Measurements from ENCODE around the gene FPR2. TPM values are rescaled to one million over a fixed set of nuclear protein-coding genes. Genes with fewer than 3 reads are reported as not detected.

FPR2 gene, protein sequence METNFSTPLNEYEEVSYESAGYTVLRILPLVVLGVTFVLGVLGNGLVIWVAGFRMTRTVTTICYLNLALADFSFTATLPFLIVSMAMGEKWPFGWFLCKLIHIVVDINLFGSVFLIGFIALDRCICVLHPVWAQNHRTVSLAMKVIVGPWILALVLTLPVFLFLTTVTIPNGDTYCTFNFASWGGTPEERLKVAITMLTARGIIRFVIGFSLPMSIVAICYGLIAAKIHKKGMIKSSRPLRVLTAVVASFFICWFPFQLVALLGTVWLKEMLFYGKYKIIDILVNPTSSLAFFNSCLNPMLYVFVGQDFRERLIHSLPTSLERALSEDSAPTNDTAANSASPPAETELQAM
- total RNA-seq (2022; extraction: Qiagen RNA extraction) = not detected in 5 replicates

DNA sequence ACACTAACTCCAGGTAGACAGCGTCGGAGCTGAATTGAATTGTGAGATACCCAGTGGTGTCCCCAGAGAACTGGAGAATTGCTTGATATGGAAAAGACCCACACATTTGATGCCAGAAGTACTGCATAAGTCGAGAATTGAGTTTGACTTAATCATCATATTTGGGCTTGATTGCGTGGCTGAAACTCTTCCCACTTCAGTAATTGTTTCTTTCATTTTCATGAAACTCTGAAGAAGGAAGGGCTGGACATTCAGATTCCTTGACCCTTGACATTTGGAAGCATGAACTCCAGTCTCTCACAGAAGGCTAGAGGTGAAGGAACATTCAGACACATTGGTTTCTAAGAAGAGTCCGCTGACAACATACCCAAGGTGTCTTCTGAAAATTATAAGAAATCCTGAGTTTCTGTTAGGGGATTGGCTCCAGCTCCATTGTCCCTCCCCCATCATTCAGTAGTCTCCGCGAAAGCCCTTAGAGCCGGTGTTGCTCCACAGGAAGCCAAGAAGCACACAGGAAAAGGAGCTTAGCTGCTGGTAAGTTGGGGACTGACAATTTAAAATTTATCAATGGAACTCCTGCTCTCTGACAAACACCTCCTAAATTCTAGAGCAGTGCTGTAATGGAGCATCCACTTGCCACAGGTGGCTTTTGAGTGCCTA is at the start of gene FPR2:
TSS of gene FPR2 (plus strand) at position 484 of the 660 bp plus-strand sequence. CDS start 7,479 bp downstream, outside the sequence.

DNA sequence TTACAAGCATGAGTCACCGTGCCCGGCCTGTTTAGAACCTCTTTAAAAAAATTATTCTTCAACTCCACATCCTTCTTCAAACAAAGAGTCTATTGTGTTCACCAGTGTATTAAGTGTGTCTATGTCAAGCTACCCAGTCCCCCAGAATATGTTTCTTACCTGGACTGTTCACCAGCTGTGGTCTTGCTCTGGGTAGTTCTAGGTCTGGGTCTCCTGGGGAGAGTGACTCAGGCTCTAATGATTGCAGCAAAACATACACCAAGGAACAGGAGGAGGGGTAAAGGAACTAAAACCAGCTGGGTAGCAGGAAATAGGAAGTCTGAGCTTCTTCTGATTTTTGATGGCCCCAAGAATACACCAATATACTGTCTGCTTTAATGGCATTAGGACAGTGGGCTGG is 9.3 kb upstream of the FPR2 start, which contains the start of gene FPR1:
TSS of gene FPR1 (minus strand) at position 224 of the 400 bp plus-strand sequence. CDS start 4,884 bp downstream, outside the sequence.

DNA sequence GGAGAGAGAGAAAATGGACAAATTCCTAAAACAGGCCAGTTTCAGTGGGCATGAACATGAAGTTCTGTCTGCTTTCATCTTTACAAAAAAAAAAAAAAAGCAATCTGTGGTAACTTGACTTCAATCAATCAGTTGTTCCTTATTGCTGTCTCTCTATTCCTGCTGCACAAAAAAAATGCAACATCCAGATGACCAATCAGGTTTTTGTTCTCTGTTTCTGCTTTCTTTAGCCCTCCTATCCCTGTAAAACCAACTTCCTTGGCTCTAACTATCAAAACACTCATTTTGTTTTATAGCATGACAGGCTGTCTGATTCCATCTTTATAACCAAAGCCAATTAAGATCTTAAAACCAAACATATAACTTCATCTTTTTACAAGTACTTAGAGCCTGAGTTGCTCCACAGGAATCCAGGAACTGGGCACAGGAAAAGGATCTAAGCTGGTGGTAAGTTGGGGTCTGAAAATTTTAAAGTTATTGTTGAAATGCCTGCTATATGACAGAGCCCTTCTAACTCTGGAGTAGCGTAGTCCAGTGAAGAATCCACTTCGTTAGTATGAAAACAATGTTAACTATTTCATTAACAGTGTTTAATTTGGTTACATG is 34.0 kb downstream of the FPR2 start, which contains the start of gene FPR3:
TSS of gene FPR3 (plus strand) at position 273 of the 606 bp plus-strand sequence. CDS start 28,592 bp downstream, outside the sequence.

Other genes starting within 250 kb of the FPR2 start
- gene SIGLEC6, start 229.5 kb upstream of the FPR2 start, total RNA-seq (2022; extraction: Qiagen RNA extraction) = not detected in 5 replicates
- 3.1 to 4.5 TPM (median 3.9 TPM) in 5 replicates for gene ZNF175, start 189.9 kb upstream of the FPR2 start, total RNA-seq (2022; extraction: Qiagen RNA extraction)
- not detected in 5 replicates for gene SIGLEC5, start 130.8 kb upstream of the FPR2 start, total RNA-seq (2022; extraction: Qiagen RNA extraction)
- gene SIGLEC14, start 114.4 kb upstream of the FPR2 start, total RNA-seq (2022; extraction: Qiagen RNA extraction) = 0.05 to 0.10 TPM in 2 of 5 replicates, not detected in the others
- gene SPACA6, start 67.8 kb upstream of the FPR2 start, total RNA-seq (2022; extraction: Qiagen RNA extraction) = 10.0 to 14.7 TPM (median 13.1 TPM) in 5 replicates
- 0.06 TPM in 2 of 5 replicates, not detected in the others for gene HAS1, start 37.2 kb upstream of the FPR2 start, total RNA-seq (2022; extraction: Qiagen RNA extraction)
- 0.05 to 0.15 TPM (median 0.08 TPM) in 5 replicates for gene FPR1, start 9.3 kb upstream of the FPR2 start, total RNA-seq (2022; extraction: Qiagen RNA extraction)
- not detected in 5 replicates for gene FPR3, start 34.0 kb downstream of the FPR2 start, total RNA-seq (2022; extraction: Qiagen RNA extraction)
- 0.08 to 0.17 TPM (median 0.09 TPM) in 4 of 5 replicates, not detected in the other for gene ZNF577, start 126.8 kb downstream of the FPR2 start, total RNA-seq (2022; extraction: Qiagen RNA extraction)
- 0.17 to 0.41 TPM (median 0.22 TPM) in 5 replicates for gene ZNF649, start 143.8 kb downstream of the FPR2 start, total RNA-seq (2022; extraction: Qiagen RNA extraction)
- gene ZNF613, start 166.3 kb downstream of the FPR2 start, total RNA-seq (2022; extraction: Qiagen RNA extraction) = 0.63 to 1.9 TPM (median 1.5 TPM) in 5 replicates
- 3.3 to 6.3 TPM (median 3.6 TPM) in 5 replicates for gene ZNF350, start 225.7 kb downstream of the FPR2 start, total RNA-seq (2022; extraction: Qiagen RNA extraction)
- 2.2 to 5.9 TPM (median 3.4 TPM) in 5 replicates for gene ZNF615, start 247.0 kb downstream of the FPR2 start, total RNA-seq (2022; extraction: Qiagen RNA extraction)

All from A549 treated with Hydrocortisone at 1 μM for 4 hours (cell line).